ENCODE results near the gene TBRG1.

The TBRG1 gene

DNA sequence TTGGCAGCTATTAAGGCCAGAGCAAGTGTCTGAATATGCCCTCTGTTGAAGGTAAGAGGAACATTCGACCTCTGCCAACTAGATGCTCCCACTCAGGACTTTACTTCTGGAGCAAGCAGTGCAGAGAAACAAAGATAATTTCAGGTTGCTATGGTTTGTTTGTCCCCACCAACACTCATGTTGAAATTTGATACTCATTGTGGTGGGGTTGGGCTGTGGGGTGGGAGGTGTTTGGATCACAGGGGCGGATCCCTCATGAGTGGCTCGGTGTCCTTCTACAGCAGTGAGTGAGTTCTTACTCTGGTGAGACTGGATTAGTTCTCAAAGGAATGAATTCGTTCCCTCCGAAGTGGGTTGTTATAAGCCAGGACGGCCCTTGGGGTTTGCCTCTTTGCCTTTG lies 40.8 kb upstream of the TBRG1 start:
- TF ChIP-seq, protein P1, sequence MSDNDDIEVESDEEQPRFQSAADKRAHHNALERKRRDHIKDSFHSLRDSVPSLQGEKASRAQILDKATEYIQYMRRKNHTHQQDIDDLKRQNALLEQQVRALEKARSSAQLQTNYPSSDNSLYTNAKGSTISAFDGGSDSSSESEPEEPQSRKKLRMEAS (IDR thresholded peaks at IDR 0.05): no peak
- no peak for TF ChIP-seq CREB1 (IDR thresholded peaks at IDR 0.05; ENCODE audit: low read depth)
- TF ChIP-seq YY1 (IDR thresholded peaks at IDR 0.05; ENCODE audit: low read depth): no peak
- TF ChIP-seq TCF12 (IDR thresholded peaks at IDR 0.05; ENCODE audit: low read depth): no peak
- TF ChIP-seq EGR1 (IDR thresholded peaks at IDR 0.05): no peak
- TF ChIP-seq ZBTB7A (IDR thresholded peaks at IDR 0.05; ENCODE audit: low read depth): no peak
- TF ChIP-seq, protein P2, sequence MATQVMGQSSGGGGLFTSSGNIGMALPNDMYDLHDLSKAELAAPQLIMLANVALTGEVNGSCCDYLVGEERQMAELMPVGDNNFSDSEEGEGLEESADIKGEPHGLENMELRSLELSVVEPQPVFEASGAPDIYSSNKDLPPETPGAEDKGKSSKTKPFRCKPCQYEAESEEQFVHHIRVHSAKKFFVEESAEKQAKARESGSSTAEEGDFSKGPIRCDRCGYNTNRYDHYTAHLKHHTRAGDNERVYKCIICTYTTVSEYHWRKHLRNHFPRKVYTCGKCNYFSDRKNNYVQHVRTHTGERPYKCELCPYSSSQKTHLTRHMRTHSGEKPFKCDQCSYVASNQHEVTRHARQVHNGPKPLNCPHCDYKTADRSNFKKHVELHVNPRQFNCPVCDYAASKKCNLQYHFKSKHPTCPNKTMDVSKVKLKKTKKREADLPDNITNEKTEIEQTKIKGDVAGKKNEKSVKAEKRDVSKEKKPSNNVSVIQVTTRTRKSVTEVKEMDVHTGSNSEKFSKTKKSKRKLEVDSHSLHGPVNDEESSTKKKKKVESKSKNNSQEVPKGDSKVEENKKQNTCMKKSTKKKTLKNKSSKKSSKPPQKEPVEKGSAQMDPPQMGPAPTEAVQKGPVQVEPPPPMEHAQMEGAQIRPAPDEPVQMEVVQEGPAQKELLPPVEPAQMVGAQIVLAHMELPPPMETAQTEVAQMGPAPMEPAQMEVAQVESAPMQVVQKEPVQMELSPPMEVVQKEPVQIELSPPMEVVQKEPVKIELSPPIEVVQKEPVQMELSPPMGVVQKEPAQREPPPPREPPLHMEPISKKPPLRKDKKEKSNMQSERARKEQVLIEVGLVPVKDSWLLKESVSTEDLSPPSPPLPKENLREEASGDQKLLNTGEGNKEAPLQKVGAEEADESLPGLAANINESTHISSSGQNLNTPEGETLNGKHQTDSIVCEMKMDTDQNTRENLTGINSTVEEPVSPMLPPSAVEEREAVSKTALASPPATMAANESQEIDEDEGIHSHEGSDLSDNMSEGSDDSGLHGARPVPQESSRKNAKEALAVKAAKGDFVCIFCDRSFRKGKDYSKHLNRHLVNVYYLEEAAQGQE (IDR thresholded peaks at IDR 0.05; ENCODE audit: low read depth): no peak
- TF ChIP-seq NFIC (IDR thresholded peaks at IDR 0.05): no peak
- no peak for TF ChIP-seq TAF1 (IDR thresholded peaks at IDR 0.05; ENCODE audit: low read depth)
- TF ChIP-seq, protein P3, sequence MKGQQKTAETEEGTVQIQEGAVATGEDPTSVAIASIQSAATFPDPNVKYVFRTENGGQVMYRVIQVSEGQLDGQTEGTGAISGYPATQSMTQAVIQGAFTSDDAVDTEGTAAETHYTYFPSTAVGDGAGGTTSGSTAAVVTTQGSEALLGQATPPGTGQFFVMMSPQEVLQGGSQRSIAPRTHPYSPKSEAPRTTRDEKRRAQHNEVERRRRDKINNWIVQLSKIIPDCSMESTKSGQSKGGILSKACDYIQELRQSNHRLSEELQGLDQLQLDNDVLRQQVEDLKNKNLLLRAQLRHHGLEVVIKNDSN (IDR thresholded peaks at IDR 0.05): no peak
- TF ChIP-seq TEAD4 (IDR thresholded peaks at IDR 0.05): no peak
- TF ChIP-seq CEBPB (IDR thresholded peaks at IDR 0.05): no peak
- TF ChIP-seq FOXM1 (IDR thresholded peaks at IDR 0.05; ENCODE audit: borderline replicate concordance, low read depth): no peak
- TF ChIP-seq EP300 (IDR thresholded peaks at IDR 0.05; ENCODE audit: borderline replicate concordance): no peak
- TF ChIP-seq RAD21 (IDR thresholded peaks at IDR 0.05; ENCODE audit: low read depth): no peak

DNA sequence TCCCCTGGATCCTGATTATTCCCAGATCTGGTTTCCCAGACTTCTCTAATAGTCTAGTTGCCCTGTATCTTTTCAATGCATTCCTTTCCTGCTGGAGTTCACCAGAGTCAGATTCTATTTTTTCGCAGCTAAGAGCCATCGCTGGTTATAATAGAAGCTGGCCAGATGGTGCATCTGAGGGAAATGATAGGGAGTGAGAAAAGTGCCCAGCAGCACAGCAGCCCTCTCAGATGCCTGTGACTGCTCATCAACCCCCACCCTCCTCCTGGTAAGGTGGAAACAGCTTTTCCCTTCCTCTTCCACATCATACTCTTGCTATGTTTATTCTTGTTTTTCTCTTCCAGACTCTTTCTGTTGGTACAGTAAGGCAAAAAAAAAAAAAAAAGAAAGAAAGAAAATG lies 40.1 kb upstream of the TBRG1 start:
- TF ChIP-seq, protein P1 (IDR thresholded peaks at IDR 0.05): no peak
- TF ChIP-seq NFIC (IDR thresholded peaks at IDR 0.05): no peak
- TF ChIP-seq YY1 (IDR thresholded peaks at IDR 0.05; ENCODE audit: low read depth): no peak
- TF ChIP-seq RAD21 (IDR thresholded peaks at IDR 0.05; ENCODE audit: low read depth): no peak
- TF ChIP-seq CREB1 (IDR thresholded peaks at IDR 0.05; ENCODE audit: low read depth): no peak
- TF ChIP-seq TAF1 (IDR thresholded peaks at IDR 0.05; ENCODE audit: low read depth): no peak
- no peak for TF ChIP-seq EGR1 (IDR thresholded peaks at IDR 0.05)
- no peak for TF ChIP-seq FOXM1 (IDR thresholded peaks at IDR 0.05; ENCODE audit: borderline replicate concordance, low read depth)
- TF ChIP-seq, protein P3 (IDR thresholded peaks at IDR 0.05): no peak
- TF ChIP-seq TEAD4 (IDR thresholded peaks at IDR 0.05): no peak

DNA sequence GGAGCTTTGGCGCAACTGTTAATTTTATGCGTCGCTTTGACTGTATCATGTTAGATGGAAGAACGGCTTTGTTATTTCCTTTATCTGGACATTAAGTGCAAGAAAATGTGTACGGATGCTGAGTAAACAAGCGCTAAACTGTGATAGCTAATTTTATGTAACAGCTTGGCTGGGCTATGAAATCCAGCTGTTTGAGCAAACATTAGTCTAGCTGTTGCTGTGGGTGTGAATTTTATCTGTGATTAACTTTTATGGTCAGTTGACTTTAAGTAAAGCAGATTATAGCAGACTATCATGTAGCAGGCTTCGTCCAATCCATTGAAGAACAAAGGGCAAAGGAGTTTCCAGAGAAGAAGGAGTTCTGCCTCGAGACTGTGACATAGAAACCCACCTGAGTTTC lies 38.9 kb upstream of the TBRG1 start:
- TF ChIP-seq, protein P3 (IDR thresholded peaks at IDR 0.05): no peak
- no peak for TF ChIP-seq TAF1 (IDR thresholded peaks at IDR 0.05; ENCODE audit: low read depth)

DNA sequence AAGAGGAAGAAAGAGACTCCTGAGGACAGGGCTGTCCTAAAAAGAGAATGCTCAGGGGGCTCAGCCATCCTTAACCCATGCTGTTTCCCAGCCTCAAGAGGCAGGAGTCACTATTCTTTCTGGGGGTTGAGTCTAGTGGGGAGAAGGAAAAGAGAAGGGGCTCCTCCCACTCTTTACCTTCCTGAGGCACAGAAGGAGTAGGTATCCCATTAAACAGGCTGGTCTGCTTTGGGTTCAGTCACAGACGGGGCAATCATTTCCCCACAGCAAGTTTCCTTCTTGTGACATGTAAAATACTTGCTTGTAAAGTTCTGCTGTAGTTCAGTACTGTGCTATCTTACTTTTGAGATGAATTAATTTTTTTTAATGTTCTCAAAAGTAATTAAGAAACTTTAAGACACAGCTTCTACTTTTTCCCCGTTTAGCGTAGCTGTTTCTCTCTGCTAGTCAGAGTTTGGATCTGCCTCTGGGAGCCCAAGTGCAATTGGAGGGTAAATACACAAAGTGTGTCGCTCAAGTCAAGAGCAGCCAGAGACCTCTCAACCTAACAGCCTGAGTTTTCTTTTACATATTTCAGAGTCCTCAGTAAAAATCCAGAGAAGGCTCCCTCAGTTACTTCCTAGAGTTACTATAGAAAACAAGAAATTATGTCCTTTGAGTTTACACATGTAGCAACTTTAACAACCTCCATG lies 37.8 kb upstream of the TBRG1 start:
- TF ChIP-seq EGR1 (IDR thresholded peaks at IDR 0.05) (no peak), YY1 (IDR thresholded peaks at IDR 0.05; ENCODE audit: low read depth) (no peak), TCF12 (IDR thresholded peaks at IDR 0.05; ENCODE audit: low read depth) (no peak), RAD21 (IDR thresholded peaks at IDR 0.05; ENCODE audit: low read depth) (no peak), CEBPB (IDR thresholded peaks at IDR 0.05) (no peak), TEAD4 (IDR thresholded peaks at IDR 0.05) (no peak), ZBTB7A (IDR thresholded peaks at IDR 0.05; ENCODE audit: low read depth) (no peak), NFIC (IDR thresholded peaks at IDR 0.05) (no peak), EP300 (IDR thresholded peaks at IDR 0.05; ENCODE audit: borderline replicate concordance) (no peak), FOXM1 (IDR thresholded peaks at IDR 0.05; ENCODE audit: borderline replicate concordance, low read depth) (no peak)
- TF ChIP-seq, protein P2 (IDR thresholded peaks at IDR 0.05; ENCODE audit: low read depth): no peak
- TF ChIP-seq, protein P1 (IDR thresholded peaks at IDR 0.05): no peak
- TF ChIP-seq, protein P3 (IDR thresholded peaks at IDR 0.05): no peak
